Stimulated activated CD8-positive, alpha-beta memory T cell treated with anti-CD3 and anti-CD28 coated beads, Interleukin-12 subunit alpha, Interleukin-12 subunit beta, amount 100 ng/mL, for 24 hours (primary cell): ENCODE results near the gene TDRD12.
"Not testable (repeated sequence)": the region's sequence is repeated elsewhere in the genome, so short reads cannot be mapped to it uniquely, and the experiment has no call there.

ENCODE experiments used
- DNase-seq: peaks from one replicate; pipeline ENCODE4 v3.0.0-alpha.2; 2020; ENCODE audit errors: extremely low read depth

TDRD12 gene

GRCh38 chr19:32691952-32692726 lies 27.4 kb upstream of the TDRD12 start:
- DNase-seq = no peak

GRCh38 chr19:32692727-32693061 lies 26.9 kb upstream of the TDRD12 start:
- no peak for DNase-seq

GRCh38 chr19:32693151-32694108 lies 26.1 kb upstream of the TDRD12 start:
- DNase-seq = not testable (repeated sequence)

GRCh38 chr19:32694316-32694715 lies 25.3 kb upstream of the TDRD12 start:
- DNase-seq = not testable (repeated sequence)

GRCh38 chr19:32694851-32695250 lies 24.7 kb upstream of the TDRD12 start:
- DNase-seq = not testable (repeated sequence)

GRCh38 chr19:32695506-32695905 lies 24.1 kb upstream of the TDRD12 start:
- not testable (repeated sequence) for DNase-seq

- DNase-seq = not testable (repeated sequence)
Observed at GRCh38 chr19:32696771-32697170, 22.8 kb upstream of the TDRD12 start.

- DNase-seq = not testable (repeated sequence)
Observed at GRCh38 chr19:32700129-32700528, 19.4 kb upstream of the TDRD12 start.

GRCh38 chr19:32702010-32702409 lies 17.6 kb upstream of the TDRD12 start:
- no peak for DNase-seq

- not testable (repeated sequence) for DNase-seq
Observed at GRCh38 chr19:32704006-32704405, 15.6 kb upstream of the TDRD12 start.

GRCh38 chr19:32708457-32708856 lies 11.1 kb upstream of the TDRD12 start:
- DNase-seq = no peak

- DNase-seq = no peak
Observed at GRCh38 chr19:32709032-32709431, 10.5 kb upstream of the TDRD12 start.

GRCh38 chr19:32711747-32712146 lies 7.8 kb upstream of the TDRD12 start:
- no peak for DNase-seq

- not testable (repeated sequence) for DNase-seq
Observed at GRCh38 chr19:32716203-32716602, 3.4 kb upstream of the TDRD12 start.

GRCh38 chr19:32717496-32717895 lies 2.1 kb upstream of the TDRD12 start:
- DNase-seq = no peak

GRCh38 chr19:32718286-32718685 lies 1.3 kb upstream of the TDRD12 start:
- no peak for DNase-seq

GRCh38 chr19:32720216-32720935 lies 809 bp downstream of the TDRD12 start:
- no peak for DNase-seq

- no peak for DNase-seq
Observed at GRCh38 chr19:32720936-32721250, 1.3 kb downstream of the TDRD12 start.

GRCh38 chr19:32735936-32736335 lies 16.4 kb downstream of the TDRD12 start:
- DNase-seq = no peak

GRCh38 chr19:32743021-32743420 lies 23.5 kb downstream of the TDRD12 start:
- DNase-seq = no peak

GRCh38 chr19:32743447-32743846 lies 23.9 kb downstream of the TDRD12 start:
- DNase-seq = no peak
